ENCODE results near the gene C12orf54. TPM values are rescaled to one million over a fixed set of nuclear protein-coding genes. Genes with fewer than 3 reads are reported as not detected.

The C12orf54 gene
- total RNA-seq, 1 experiment from 2014 or later, result not detected

DNA sequence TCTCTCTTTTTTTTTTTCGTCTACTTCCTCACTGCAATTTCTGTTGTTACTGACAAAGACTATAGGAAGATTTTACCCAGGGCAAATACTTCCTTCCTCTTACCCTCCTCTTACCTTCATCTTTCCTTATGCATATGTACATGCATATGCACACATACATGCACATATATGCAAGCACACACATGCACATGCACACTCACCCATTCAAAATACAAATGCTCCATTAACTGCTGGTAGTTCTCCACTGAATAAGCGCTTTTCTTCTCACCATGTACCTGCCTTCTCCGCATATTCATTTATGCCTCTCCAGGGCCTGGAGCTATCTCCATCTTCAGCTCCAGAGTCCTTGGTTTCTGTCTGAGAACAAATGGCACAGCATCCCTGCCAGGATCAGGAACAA is 632 bp downstream of the C12orf54 start:
- H3K36me3 Mint-ChIP-seq (ENCODE audit: insufficient read depth in 1 of 3, low read depth in 3 of 3), result no peaks in the 10 kb centered on the region; a peak in 1 of 7 replicates
- no CpG with 5 or more reads among the region's 3 CpGs for WGBS (ENCODE audit: extremely low coverage, insufficient read length, low lambda C conversion rate)

More for the DNA sequence above, 632 bp downstream of the C12orf54 start:
- Histone ChIP-seq H4K8ac (replicated peaks; ENCODE audit: insufficient read length, low read depth, low read length) (no peak overlapping the region), H2BK12ac (ENCODE audit: insufficient read length, low read depth, low read length) (no peak overlapping the region), H3K4me1 (ENCODE audit: insufficient read depth, low read length) (no peaks in the 10 kb centered on the region), H2BK20ac (ENCODE audit: low read depth, low read length, poor library complexity, severe bottlenecking) (no peak overlapping the region), H3K23me2 (ENCODE audit: insufficient read length, low read depth, low read length, poor library complexity, severe bottlenecking) (no peaks in the 10 kb centered on the region), H4K5ac (ENCODE audit: insufficient read length, low read depth, low read length) (no peak overlapping the region), H3K56ac (ENCODE audit: insufficient read length, low read depth, low read length) (no peak overlapping the region), H3K9me3 (ENCODE audit: control insufficient read depth, low read depth, low read length) (no peaks in the 10 kb centered on the region), H3K18ac (ENCODE audit: insufficient read length, low read depth, low read length) (no peak overlapping the region), H3K9ac (ENCODE audit: extremely low read depth, insufficient read length, low read length) (no peak overlapping the region), H2AFZ (ENCODE audit: low read length) (no peak overlapping the region), H2AK5ac (ENCODE audit: insufficient read length, low read length) (no peak overlapping the region), H3K4me2 (ENCODE audit: insufficient read depth, insufficient read length, low read length) (no peak overlapping the region), H4K20me1 (ENCODE audit: control insufficient read depth, insufficient read depth, insufficient read length) (no peaks in the 10 kb centered on the region), H3T11ph (ENCODE audit: low read length) (no peak overlapping the region), H2BK5ac (ENCODE audit: insufficient read length, low read length) (no peak overlapping the region), H3K14ac (ENCODE audit: insufficient read depth, low read length) (no peak overlapping the region), H2BK120ac (ENCODE audit: low read depth, low read length, poor library complexity, severe bottlenecking) (no peak overlapping the region), H3K4ac (ENCODE audit: low read depth, low read length) (no peak overlapping the region), H4K91ac (ENCODE audit: insufficient read length, low read depth, low read length) (no peak overlapping the region), H3K23ac (ENCODE audit: insufficient read length, low read depth, low read length) (no peak overlapping the region), H3K27ac (ENCODE audit: insufficient read length, low read depth, low read length) (no peak overlapping the region), H2BK15ac (ENCODE audit: low read depth, low read length) (no peak overlapping the region), H3K79me1 (ENCODE audit: insufficient read depth, low read depth, low read length, poor library complexity, severe bottlenecking) (no peaks in the 10 kb centered on the region), H3K27me3 (ENCODE audit: insufficient read depth, low read length) (no peaks in the 10 kb centered on the region), H3K79me2 (ENCODE audit: insufficient read depth, low read length) (no peaks in the 10 kb centered on the region)
- TF ChIP-seq, protein P1, sequence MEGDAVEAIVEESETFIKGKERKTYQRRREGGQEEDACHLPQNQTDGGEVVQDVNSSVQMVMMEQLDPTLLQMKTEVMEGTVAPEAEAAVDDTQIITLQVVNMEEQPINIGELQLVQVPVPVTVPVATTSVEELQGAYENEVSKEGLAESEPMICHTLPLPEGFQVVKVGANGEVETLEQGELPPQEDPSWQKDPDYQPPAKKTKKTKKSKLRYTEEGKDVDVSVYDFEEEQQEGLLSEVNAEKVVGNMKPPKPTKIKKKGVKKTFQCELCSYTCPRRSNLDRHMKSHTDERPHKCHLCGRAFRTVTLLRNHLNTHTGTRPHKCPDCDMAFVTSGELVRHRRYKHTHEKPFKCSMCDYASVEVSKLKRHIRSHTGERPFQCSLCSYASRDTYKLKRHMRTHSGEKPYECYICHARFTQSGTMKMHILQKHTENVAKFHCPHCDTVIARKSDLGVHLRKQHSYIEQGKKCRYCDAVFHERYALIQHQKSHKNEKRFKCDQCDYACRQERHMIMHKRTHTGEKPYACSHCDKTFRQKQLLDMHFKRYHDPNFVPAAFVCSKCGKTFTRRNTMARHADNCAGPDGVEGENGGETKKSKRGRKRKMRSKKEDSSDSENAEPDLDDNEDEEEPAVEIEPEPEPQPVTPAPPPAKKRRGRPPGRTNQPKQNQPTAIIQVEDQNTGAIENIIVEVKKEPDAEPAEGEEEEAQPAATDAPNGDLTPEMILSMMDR (conservative IDR thresholded peaks at IDR 0.05), result no peak
- Mint-ChIP-seq H3K9me3 (peaks cover 12 to 81% of the 10 kb centered on the region in 2 experiments), H3K4me3 (no peak overlapping the region), H3K27ac (no peak overlapping the region; a peak in 1 of 7 replicates), H3K4me1 (no peaks in the 10 kb centered on the region), H3K27me3 (ENCODE audit: low read depth) (peaks cover 24% of the 10 kb centered on the region)
- DNase-seq, result no peak
